Hepatocyte (in vitro differentiated cells): ENCODE results near the gene SHPK. TPM values are rescaled to one million over a fixed set of nuclear protein-coding genes. Genes with fewer than 3 reads are reported as not detected.

Source experiments
- DNase-seq: peaks from one replicate; pipeline ENCODE4 v3.0.0-alpha.2; 2016; ENCODE audit warnings: low spot score
- H2AFZ ChIP-seq: fragments of 200-600 bp; sonication (generic); 2 replicates; pipeline ENCODE4 v1.6.0; 2016; ENCODE audit warnings: antibody characterized with exemption, mild to moderate bottlenecking
- H3K27ac ChIP-seq: fragments of 200-600 bp; sonication (generic); 2 replicates; pipeline ENCODE4 v1.5.1; 2016; ENCODE audit warnings: mild to moderate bottlenecking
- H3K27me3 ChIP-seq: fragments of 200-600 bp; sonication (generic); 2 replicates; pipeline ENCODE4 v1.6.1; 2016
- H3K36me3 ChIP-seq: fragments of 200-600 bp; sonication (generic); replicated peaks from 2 replicates; pipeline ENCODE4 v1.5.1; 2016; ENCODE audit warnings: low read depth; ENCODE audit not compliant: insufficient read depth
- H3K4me1 ChIP-seq: fragments of 200-600 bp; sonication (generic); 2 replicates; pipeline ENCODE4 v1.5.1; 2016; ENCODE audit warnings: mild to moderate bottlenecking, moderate library complexity; ENCODE audit not compliant: insufficient read depth
- H3K4me2 ChIP-seq: fragments of 200-600 bp; sonication (generic); 2 replicates; pipeline ENCODE4 v1.6.0; 2016
- H3K4me3 ChIP-seq: fragments of 200-600 bp; sonication (generic); 2 replicates; pipeline ENCODE4 v1.5.1; 2016; ENCODE audit warnings: mild to moderate bottlenecking
- H3K79me2 ChIP-seq: fragments of 200-600 bp; sonication (generic); 2 replicates; pipeline ENCODE4 v1.6.0; 2017; ENCODE audit warnings: mild to moderate bottlenecking
- H3K9me2 ChIP-seq: fragments of 200-600 bp; sonication (generic); replicated peaks from 2 replicates; pipeline ENCODE4 v1.6.0; 2017; ENCODE audit warnings: mild to moderate bottlenecking; ENCODE audit not compliant: insufficient read depth
- H3K9me3 ChIP-seq: fragments of 200-600 bp; sonication (generic); 2 replicates; pipeline ENCODE4 v1.5.1; 2016; ENCODE audit warnings: low read depth, mild to moderate bottlenecking
- H4K20me1 ChIP-seq: fragments of 200-600 bp; sonication (generic); 2 replicates; pipeline ENCODE4 v1.6.0; 2016; ENCODE audit warnings: mild to moderate bottlenecking; ENCODE audit not compliant: insufficient read depth, poor library complexity, severe bottlenecking
- CTCF ChIP-seq: fragments of 200-600 bp; sonication (generic); IDR thresholded peaks from 2 replicates; pipeline ENCODE4 v1.5.1; 2016; ENCODE audit warnings: antibody characterized with exemption, mild to moderate bottlenecking; ENCODE audit not compliant: poor library complexity
- EZH2 ChIP-seq: fragments of 200-600 bp; sonication (generic); IDR thresholded peaks from 2 replicates; pipeline ENCODE4 v1.6.1; 2016; ENCODE audit warnings: antibody characterized with exemption, mild to moderate bottlenecking, borderline replicate concordance
- EZH2phosphoT487 ChIP-seq: fragments of 200-600 bp; sonication (generic); IDR thresholded peaks from one replicate; pipeline ENCODE4 v1.6.1; 2018; ENCODE audit warnings: antibody characterized with exemption, mild to moderate bottlenecking, low read depth, moderate library complexity; ENCODE audit not compliant: unreplicated experiment, severe bottlenecking
- WGBS: methylation state at CpG from one replicate; pipeline ENCODE4 v1.1.6; 2016; ENCODE audit warnings: low lambda C conversion rate; ENCODE audit errors: missing lambda C conversion rate; 5-methylcytosine and 5-hydroxymethylcytosine counted together
- polyA plus RNA-seq: library from polyadenylated mRNA; unstranded; fragments of >200 nt; fragmentation: Nextera tagmentation; extraction: Ambion mirVana; gene quantifications from 2 replicates; pipeline ENCODE4 v1.2.1, GENCODE V29; 2016
- total RNA-seq: library from RNA; depleted of rRNA; stranded (reverse); fragments of >200 nt; gene quantifications from 2 replicates; pipeline ENCODE4 v1.2.3, GENCODE V29; 2014

SHPK gene
- total and polyA plus RNA-seq, 2 experiments from 2014 or later: 9.1 to 14.1 TPM

DNA sequence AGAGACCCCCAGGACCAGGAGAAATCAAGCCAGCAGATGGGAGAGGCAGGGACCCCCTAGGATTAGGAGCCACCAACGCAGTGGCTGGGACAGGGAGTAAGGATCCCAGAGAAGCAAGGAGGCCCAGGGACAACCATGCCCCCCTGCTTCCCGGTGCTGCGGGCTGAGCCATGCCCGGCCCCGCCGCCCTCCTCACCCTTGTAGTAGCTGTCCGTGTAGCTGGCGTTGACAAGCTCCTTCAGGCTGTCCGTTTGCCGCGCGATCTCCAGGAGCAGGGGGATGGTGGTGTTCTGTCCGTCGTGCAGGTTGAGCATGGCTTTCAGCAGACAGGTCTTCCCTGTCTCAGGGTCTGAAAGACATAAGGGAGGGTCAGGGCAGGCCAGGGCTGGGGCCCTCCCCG lies 45.3 kb downstream of the SHPK start:
- Histone ChIP-seq H3K9me3 (no peaks in the 10 kb centered on the region), H3K4me2 (no peak overlapping the region), H3K4me3 (no peak overlapping the region), H4K20me1 (no peaks in the 10 kb centered on the region), H3K27me3 (no peaks in the 10 kb centered on the region), H3K36me3 (no peaks in the 10 kb centered on the region), H3K9me2 (no peaks in the 10 kb centered on the region), H2AFZ (no peak overlapping the region), H3K79me2 (no peaks in the 10 kb centered on the region), H3K4me1 (no peaks in the 10 kb centered on the region), H3K27ac (no peak overlapping the region)
- no peak for DNase-seq
- TF ChIP-seq EZH2phosphoT487 (no peak), CTCF (no peak), EZH2 (no peak)
- WGBS: 93% methylated on average over 15 of the region's 15 CpGs

GRCh38 chr17:3590231-3590630 lies 45.8 kb downstream of the SHPK start:
- 98% methylated on average over 15 of the region's 15 CpGs for WGBS

GRCh38 chr17:3589784-3590183 lies 46.3 kb downstream of the SHPK start:
- Histone ChIP-seq H3K27ac (no peak overlapping the region), H4K20me1 (no peaks in the 10 kb centered on the region), H3K79me2 (no peaks in the 10 kb centered on the region), H3K9me2 (no peaks in the 10 kb centered on the region), H3K36me3 (no peaks in the 10 kb centered on the region), H3K27me3 (no peaks in the 10 kb centered on the region), H3K4me1 (no peaks in the 10 kb centered on the region), H3K4me3 (no peak overlapping the region), H3K9me3 (no peaks in the 10 kb centered on the region), H2AFZ (no peak overlapping the region), H3K4me2 (no peak overlapping the region)
- over 99% methylated on average over 22 of the region's 22 CpGs for WGBS
- no peak for TF ChIP-seq CTCF
- DNase-seq: no peak

More at GRCh38 chr17:3590231-3590630, 45.8 kb downstream of the SHPK start:
- H3K36me3 ChIP-seq: no peaks in the 10 kb centered on the region
- TF ChIP-seq CTCF (no peak), EZH2phosphoT487 (no peak), EZH2 (no peak)
- H3K9me2 ChIP-seq: no peaks in the 10 kb centered on the region
- no peaks in the 10 kb centered on the region for H3K79me2 ChIP-seq
- H3K9me3 ChIP-seq: no peaks in the 10 kb centered on the region
- no peaks in the 10 kb centered on the region for H3K27me3 ChIP-seq
- no peak overlapping the region for H2AFZ ChIP-seq
- no peak overlapping the region for H3K27ac ChIP-seq
- H4K20me1 ChIP-seq: no peaks in the 10 kb centered on the region
- no peaks in the 10 kb centered on the region for H3K4me1 ChIP-seq
- no peak overlapping the region for H3K4me2 ChIP-seq
- DNase-seq: no peak
- no peak overlapping the region for H3K4me3 ChIP-seq

DNA sequence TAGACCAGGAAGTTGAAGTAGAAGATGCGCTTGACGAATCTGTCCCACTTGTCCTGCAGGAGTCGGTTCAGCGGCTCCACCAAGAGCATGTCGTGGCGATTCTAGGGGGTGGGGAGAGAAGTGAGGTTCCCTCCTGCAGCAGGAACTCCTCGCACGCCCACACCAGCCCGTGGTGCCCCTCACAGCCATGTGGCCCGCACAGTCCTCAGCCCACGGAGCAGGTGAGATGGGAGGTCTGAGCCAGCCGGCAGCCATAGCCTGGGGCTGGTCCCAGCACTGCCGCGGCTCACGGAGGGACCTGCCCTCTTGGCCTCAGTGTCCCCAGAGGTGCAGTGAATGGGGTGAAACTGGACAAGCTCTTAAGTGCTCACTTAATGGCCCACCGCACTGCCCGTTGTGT lies 50.2 kb downstream of the SHPK start:
- Histone ChIP-seq H3K4me3 (no peak overlapping the region), H3K27me3 (no peaks in the 10 kb centered on the region), H3K9me3 (no peaks in the 10 kb centered on the region), H3K79me2 (no peaks in the 10 kb centered on the region), H3K4me2 (no peak overlapping the region), H3K36me3 (no peaks in the 10 kb centered on the region), H2AFZ (no peak overlapping the region), H3K27ac (no peak overlapping the region), H3K4me1 (no peaks in the 10 kb centered on the region), H4K20me1 (no peaks in the 10 kb centered on the region), H3K9me2 (no peaks in the 10 kb centered on the region)
- WGBS: 98% methylated on average over 17 of the region's 17 CpGs
- no peak for DNase-seq
- TF ChIP-seq CTCF (no peak), EZH2 (no peak), EZH2phosphoT487 (no peak)
